Measurements from ENCODE around the gene MYL6B.

The MYL6B gene

DNA sequence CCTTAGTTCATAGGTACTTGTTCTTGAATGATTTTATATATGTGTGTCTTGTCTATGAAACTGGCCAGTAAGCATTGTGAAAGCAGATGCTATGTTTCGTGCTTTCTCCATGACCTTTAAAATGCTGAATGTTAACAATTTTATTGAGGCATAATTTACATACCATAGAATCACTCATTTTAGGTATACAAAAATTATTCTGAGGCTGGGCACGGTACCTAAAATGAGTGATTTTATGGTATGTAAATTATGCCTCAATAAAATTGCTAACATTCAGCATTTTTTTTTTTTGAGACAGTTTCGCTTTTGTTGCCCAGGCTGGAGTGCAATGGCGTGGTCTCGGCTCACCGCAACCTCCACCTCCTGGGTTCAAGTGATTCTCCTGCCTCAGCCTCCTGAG is 17.5 kb upstream of the MYL6B start:
- no peaks in the 10 kb centered on the region for H3K27me3 ChIP-seq (ENCODE audit: insufficient read depth, insufficient read length)
- TF ChIP-seq SUZ12 (IDR thresholded peaks at IDR 0.05; ENCODE audit: extremely low read depth, insufficient read depth, insufficient read length): no peak
- H3K4me1 ChIP-seq (ENCODE audit: insufficient read depth, insufficient read length): no peaks in the 10 kb centered on the region
- DNase-seq (ENCODE audit: low read depth, low spot score): no peak
- no peak overlapping the region for H3K9ac ChIP-seq (ENCODE audit: insufficient read length, low read depth)
- H3K9me3 ChIP-seq (ENCODE audit: insufficient read depth, low read length): peaks cover 15% of the 10 kb centered on the region
- no peak overlapping the region for H3K4me3 ChIP-seq (ENCODE audit: insufficient read length, low read depth)
- peaks cover 93% of the 10 kb centered on the region for H3K36me3 ChIP-seq (ENCODE audit: insufficient read depth, insufficient read length, low read length)

DNA sequence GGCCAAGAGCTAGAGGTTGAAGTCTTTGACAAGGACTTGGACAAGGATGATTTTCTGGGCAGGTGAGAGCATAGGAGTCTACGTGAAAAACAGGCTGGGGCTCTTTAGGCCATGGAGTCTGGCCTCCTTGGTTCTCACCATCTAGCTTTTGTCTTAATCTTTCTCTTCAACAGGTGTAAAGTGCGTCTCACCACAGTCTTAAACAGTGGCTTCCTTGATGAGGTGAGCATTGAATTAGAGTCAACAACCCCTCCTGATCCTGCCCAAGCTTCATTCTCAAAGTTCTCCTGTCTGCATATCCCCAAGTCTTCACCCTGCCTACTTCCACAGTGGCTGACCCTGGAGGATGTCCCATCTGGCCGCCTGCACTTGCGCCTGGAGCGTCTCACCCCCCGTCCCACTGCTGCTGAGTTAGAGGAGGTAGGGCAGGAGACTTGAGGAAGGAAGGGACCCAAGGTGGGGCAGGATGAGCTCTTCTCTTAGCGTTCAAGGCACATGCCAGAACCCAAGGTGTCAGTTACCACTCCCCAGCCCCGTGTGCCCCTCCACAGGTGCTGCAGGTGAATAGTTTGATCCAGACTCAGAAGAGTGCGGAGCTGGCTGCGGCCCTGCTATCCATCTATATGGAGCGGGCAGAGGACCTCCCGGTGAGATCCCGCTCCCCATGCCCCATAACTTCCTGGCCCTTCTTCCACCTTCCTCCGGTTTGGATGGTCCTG is 14.4 kb upstream of the MYL6B start:
- Histone ChIP-seq H3K27me3 (ENCODE audit: insufficient read depth, insufficient read length) (no peaks in the 10 kb centered on the region), H3K4me1 (ENCODE audit: insufficient read depth, insufficient read length) (no peaks in the 10 kb centered on the region), H3K9ac (ENCODE audit: insufficient read length, low read depth) (no peak overlapping the region), H3K4me3 (ENCODE audit: insufficient read length, low read depth) (no peak overlapping the region), H3K36me3 (ENCODE audit: insufficient read depth, insufficient read length, low read length) (peaks cover 87% of the 10 kb centered on the region), H3K9me3 (ENCODE audit: insufficient read depth, low read length) (no peaks in the 10 kb centered on the region)
- TF ChIP-seq ZNF274 (IDR thresholded peaks at IDR 0.05; ENCODE audit: low read depth, low read length): no peak
- no peak for TF ChIP-seq SUZ12 (IDR thresholded peaks at IDR 0.05; ENCODE audit: extremely low read depth, insufficient read depth, insufficient read length)
- no peak for TF ChIP-seq YY1 (IDR thresholded peaks at IDR 0.05; ENCODE audit: insufficient read depth, insufficient read length)
- no peak for DNase-seq (ENCODE audit: low read depth, low spot score)

DNA sequence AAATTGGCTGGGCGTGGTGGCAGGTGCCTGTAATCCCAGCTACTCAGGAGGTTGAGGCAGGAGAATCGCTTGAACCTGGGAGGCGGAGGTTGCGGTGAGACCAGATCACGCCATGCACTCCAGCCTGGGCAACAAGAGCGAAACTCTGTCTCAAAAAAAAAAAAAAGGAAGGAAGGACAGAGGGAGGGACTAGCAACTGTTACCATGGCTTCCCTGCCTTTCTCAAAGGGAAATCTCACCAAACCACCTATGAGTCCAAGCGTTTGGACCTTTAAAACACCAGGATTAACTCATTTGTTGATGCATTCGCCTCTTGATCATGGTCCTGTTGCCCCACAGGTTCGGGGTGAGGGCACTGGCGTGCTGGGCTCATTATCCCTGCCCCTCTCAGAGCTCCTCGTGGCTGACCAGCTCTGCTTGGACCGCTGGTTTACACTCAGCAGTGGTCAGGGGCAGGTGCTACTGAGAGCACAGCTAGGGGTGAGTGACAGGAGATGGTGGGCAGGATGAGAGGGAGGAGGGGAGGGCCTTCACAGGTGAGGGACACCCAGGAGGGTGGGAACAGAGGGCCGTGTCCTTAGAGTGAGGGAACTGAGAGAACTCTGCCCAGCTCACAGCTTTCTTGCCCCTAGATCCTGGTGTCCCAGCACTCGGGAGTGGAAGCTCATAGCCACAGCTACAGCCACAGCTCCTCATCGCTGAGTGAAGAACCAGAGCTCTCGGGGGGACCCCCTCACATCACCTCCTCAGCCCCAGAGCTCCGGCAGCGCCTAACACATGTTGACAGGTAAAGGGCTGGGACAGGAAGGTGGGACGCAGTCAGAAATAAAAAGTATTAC is 10.2 kb upstream of the MYL6B start:
- Histone ChIP-seq H3K4me1 (ENCODE audit: insufficient read depth, insufficient read length) (no peaks in the 10 kb centered on the region), H3K9me3 (ENCODE audit: insufficient read depth, low read length) (no peaks in the 10 kb centered on the region), H3K36me3 (ENCODE audit: insufficient read depth, insufficient read length, low read length) (peaks cover 73% of the 10 kb centered on the region), H3K9ac (ENCODE audit: insufficient read length, low read depth) (no peak overlapping the region), H3K27me3 (ENCODE audit: insufficient read depth, insufficient read length) (no peaks in the 10 kb centered on the region), H3K4me3 (ENCODE audit: insufficient read length, low read depth) (no peak overlapping the region)
- DNase-seq (ENCODE audit: low read depth, low spot score): no peak
- no peak for TF ChIP-seq YY1 (IDR thresholded peaks at IDR 0.05; ENCODE audit: insufficient read depth, insufficient read length)
- TF ChIP-seq ZNF274 (IDR thresholded peaks at IDR 0.05; ENCODE audit: low read depth, low read length): no peak
- no peak for TF ChIP-seq SUZ12 (IDR thresholded peaks at IDR 0.05; ENCODE audit: extremely low read depth, insufficient read depth, insufficient read length)

DNA sequence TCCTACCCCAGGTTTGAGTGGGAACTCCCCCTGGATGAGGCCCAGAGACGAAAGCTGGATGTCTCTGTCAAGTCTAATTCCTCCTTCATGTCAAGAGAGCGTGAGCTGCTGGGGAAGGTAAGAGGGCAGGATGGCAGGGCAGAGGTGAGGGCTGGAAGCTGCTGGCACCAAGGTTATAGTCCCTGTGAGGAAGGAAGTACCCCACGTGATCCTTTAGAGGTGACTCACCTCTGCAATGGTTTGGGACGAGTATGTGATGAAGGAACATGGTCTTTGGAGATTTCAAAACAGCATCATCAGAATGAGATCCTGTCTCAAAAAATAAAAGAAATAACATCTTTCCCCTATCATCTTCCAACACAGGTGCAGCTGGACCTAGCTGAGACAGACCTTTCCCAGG is 9.2 kb upstream of the MYL6B start:
- H3K27me3 ChIP-seq (ENCODE audit: insufficient read depth, insufficient read length): no peaks in the 10 kb centered on the region
- H3K4me1 ChIP-seq (ENCODE audit: insufficient read depth, insufficient read length): no peaks in the 10 kb centered on the region

DNA sequence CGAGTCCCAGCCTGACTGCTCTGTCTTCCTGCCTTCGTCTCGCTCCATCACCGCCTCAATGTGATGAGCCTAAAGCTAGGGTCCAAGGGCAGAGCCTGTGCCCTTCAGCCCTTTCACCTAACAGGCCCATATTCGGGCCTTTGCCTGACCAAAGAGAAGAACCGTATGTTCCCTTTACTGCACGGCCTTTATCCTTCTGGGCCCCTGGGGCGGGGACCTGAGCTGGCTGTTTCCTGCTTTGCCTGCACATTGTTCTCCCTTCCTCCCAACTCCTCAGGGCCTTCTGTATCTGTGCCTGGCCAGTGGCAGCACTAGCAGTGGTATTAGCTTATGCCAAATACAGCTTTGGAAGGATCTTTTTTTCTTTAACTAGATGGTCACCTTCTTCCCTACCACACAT is 8.5 kb upstream of the MYL6B start:
- Histone ChIP-seq H3K27me3 (ENCODE audit: insufficient read depth, insufficient read length) (no peaks in the 10 kb centered on the region), H3K4me3 (ENCODE audit: insufficient read length, low read depth) (no peak overlapping the region), H3K4me1 (ENCODE audit: insufficient read depth, insufficient read length) (no peaks in the 10 kb centered on the region), H3K36me3 (ENCODE audit: insufficient read depth, insufficient read length, low read length) (peaks cover 56% of the 10 kb centered on the region), H3K9ac (ENCODE audit: insufficient read length, low read depth) (no peak overlapping the region), H3K9me3 (ENCODE audit: insufficient read depth, low read length) (no peaks in the 10 kb centered on the region)
- DNase-seq (ENCODE audit: low read depth, low spot score): no peak
- no peak for TF ChIP-seq SUZ12 (IDR thresholded peaks at IDR 0.05; ENCODE audit: extremely low read depth, insufficient read depth, insufficient read length)
- no peak for TF ChIP-seq ZNF274 (IDR thresholded peaks at IDR 0.05; ENCODE audit: low read depth, low read length)
- no peak for TF ChIP-seq YY1 (IDR thresholded peaks at IDR 0.05; ENCODE audit: insufficient read depth, insufficient read length)

More for the DNA sequence above, 9.2 kb upstream of the MYL6B start:
- H3K9me3 ChIP-seq (ENCODE audit: insufficient read depth, low read length): no peaks in the 10 kb centered on the region
- TF ChIP-seq SUZ12 (IDR thresholded peaks at IDR 0.05; ENCODE audit: extremely low read depth, insufficient read depth, insufficient read length) (no peak), YY1 (IDR thresholded peaks at IDR 0.05; ENCODE audit: insufficient read depth, insufficient read length) (no peak), ZNF274 (IDR thresholded peaks at IDR 0.05; ENCODE audit: low read depth, low read length) (no peak)
- H3K9ac ChIP-seq (ENCODE audit: insufficient read length, low read depth): no peak overlapping the region
- H3K36me3 ChIP-seq (ENCODE audit: insufficient read depth, insufficient read length, low read length): peaks cover 63% of the 10 kb centered on the region
- H3K4me3 ChIP-seq (ENCODE audit: insufficient read length, low read depth): no peak overlapping the region
- DNase-seq (ENCODE audit: low read depth, low spot score): no peak

DNA sequence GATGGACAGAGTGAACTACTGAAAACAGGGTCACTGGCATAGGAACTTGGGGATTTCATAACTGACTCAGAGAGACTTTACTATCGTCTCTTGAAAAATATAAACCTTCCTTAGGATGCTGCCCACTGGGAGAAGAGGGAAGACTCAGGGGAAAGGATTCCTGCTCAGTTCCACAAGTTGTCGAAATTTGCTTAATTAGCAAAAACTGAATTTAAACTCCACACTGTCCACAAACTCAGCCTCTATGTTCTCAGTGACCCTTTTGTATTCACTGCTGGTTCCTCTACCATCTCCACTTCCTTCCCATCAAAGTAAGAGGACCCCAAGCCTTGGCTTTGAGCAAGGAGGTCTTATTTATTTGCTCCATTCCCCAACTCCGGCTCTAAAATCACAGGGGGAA is 7.2 kb upstream of the MYL6B start:
- Histone ChIP-seq H3K36me3 (ENCODE audit: insufficient read depth, insufficient read length, low read length) (peaks cover 44% of the 10 kb centered on the region), H3K27me3 (ENCODE audit: insufficient read depth, insufficient read length) (no peaks in the 10 kb centered on the region), H3K4me1 (ENCODE audit: insufficient read depth, insufficient read length) (no peaks in the 10 kb centered on the region), H3K9ac (ENCODE audit: insufficient read length, low read depth) (no peak overlapping the region), H3K4me3 (ENCODE audit: insufficient read length, low read depth) (no peak overlapping the region), H3K9me3 (ENCODE audit: insufficient read depth, low read length) (no peaks in the 10 kb centered on the region)
- DNase-seq (ENCODE audit: low read depth, low spot score): no peak
- TF ChIP-seq YY1 (IDR thresholded peaks at IDR 0.05; ENCODE audit: insufficient read depth, insufficient read length): no peak
- TF ChIP-seq SUZ12 (IDR thresholded peaks at IDR 0.05; ENCODE audit: extremely low read depth, insufficient read depth, insufficient read length): no peak
- no peak for TF ChIP-seq ZNF274 (IDR thresholded peaks at IDR 0.05; ENCODE audit: low read depth, low read length)

Measured in NT2/D1 (cell line).